GM21423 (cell line): ENCODE measurements around the gene RELN.
"Not testable (repeated sequence)": the region's sequence is repeated elsewhere in the genome, so short reads cannot be mapped to it uniquely, and the experiment has no call there.

Experiments used
- ATAC-seq: cut with Tn5 transposase; IDR thresholded peaks from one replicate; pipeline ENCODE4 v1.9.1; 2021; ENCODE audit warnings: mild to moderate bottlenecking, moderate library complexity; ENCODE audit not compliant: unreplicated experiment

RELN gene

DNA sequence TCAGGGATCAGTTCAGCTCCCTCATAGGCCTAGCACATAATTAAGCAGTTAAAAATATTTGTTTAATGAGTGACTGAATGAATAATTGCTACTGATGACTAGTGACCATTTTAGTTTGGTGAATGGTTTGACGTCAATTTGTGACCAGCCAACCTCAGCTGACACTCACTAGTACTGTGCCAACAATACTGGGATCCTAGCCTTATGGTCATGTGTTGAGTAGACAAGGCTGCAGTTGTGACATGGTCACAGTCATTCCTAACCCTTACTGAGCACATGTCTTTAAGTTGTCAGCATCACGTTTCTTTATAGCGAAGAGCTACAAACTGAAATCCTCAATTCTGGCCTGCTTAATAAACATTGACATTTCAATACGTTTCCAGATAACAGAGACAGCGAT is 456.5 kb downstream of the RELN start:
- no peak for ATAC-seq

DNA sequence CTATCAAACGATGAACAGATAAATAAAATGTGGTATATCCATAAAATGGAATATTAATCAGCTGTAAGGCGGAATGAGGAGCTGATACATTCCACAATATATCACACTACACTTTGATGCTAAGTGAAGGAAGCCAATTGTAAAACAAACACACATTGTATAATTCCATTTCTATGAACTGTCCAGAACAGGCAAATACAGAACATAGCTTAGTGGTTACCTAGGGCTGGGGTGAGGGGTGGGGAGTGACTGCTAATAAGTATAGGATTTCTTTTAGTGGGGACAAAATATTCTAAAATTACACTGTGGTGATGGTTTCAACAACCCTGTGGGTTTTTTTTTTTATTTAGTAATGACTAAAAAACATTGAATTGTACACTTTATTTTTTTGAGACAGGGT is 461.3 kb downstream of the RELN start:
- no peak for ATAC-seq

DNA sequence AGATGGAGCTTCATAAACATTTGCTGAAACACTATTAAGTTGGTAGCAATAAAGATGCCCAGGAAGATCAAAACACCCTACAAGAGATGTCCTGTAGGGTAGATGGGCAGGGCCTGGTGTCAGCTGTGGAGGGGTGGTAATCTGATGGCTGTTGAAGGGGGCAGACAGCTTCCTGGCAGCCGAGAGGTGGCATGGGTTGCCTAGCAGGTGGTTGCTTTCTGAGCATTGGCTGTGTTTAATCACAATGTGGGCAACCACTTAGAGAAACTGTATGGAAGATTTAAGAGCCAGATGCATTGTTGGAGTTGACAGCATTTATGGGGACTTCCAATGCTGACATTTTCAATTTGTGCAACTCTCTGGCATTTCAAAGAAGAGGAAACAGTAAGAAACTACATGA is 463.5 kb downstream of the RELN start:
- no peak for ATAC-seq

DNA sequence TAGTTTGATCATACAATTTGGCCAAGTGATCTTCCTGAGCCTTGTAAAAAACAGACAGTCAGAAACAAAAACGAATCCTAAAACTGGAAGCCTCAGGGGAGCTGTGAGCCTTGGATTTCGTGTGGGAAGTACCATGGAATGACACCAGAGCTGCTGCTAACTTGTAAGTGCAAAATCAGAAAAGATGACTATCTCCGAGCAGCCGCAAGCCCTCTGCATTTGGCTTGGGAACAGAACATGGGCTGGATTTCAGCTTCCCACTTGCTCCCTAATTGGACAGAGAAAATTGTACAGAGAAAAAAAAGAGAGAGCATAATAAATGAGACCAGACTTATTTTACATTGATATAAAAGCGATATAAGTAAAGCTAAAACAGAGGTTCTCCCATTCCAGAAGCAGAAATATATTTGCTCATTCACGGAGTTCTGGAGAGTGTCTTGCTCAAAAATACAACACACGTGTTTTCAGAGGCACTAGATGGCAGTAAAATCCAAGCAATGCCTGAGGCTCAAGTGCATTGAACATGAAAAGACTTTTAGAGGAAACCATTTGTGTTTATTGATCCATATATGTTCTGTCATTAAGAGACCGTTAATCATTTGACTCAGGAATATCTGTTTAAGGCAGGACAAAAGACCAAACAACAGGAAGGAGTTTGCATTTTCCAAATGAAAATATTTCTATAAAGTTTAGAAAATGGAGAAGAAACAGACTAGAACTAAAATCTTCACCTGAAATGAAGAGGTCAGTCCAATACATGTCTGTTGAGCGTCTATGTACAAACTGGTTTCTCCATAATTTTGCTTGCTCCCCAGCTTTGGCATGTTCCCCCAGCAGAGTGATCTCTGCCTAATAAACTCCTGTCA is 465.2 kb downstream of the RELN start:
- no peak for ATAC-seq

DNA sequence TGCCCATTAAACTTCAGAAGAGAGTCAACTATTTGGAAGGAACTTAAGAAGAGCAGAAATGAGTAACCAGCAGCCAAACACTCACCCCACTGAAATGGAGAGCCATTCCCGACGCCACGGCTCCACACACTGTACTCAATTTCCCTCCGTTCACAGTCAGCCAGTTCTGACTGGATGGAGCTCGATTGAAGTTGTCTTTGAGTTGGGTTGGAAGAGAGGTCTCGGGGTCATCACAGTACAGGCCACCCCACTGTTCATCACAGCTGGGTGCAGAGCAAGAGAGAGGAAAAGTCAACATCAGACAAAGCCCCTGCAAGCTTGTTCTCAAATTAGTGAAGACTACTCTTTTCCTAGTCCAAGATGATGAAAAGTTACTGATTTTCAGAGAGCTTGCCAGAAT is 467.5 kb downstream of the RELN start:
- ATAC-seq: no peak

DNA sequence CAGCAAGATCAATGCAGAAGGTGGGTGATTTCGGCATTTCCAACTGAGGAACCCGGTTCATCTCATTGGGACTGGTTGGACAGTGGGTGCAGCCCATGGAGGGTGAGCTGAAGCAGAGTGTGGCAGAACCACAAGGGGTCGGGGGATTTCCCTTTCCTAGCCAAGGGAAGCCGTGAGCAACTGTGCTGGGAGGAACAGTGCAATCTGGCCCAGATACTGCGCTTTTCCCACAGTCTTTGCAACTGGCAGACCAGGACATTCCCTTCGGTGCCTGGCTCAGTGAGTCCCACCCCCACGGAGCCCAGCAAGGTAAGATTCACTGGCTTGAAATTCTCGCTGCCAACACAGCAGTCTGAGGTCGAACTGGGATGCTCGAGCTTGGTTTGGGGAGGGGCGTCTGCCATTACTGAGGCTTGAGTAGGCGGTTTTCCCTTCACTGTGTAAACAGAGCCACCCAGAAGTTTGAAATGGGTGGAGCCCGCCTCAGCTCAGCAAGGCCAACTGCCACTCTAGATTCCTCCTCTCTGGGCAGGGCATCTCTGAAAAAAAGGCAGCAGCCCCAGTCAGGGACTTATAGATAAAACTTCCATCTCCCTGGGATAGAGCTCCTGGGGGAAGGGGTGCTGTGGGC is 484.8 kb downstream of the RELN start:
- no peak for ATAC-seq

DNA sequence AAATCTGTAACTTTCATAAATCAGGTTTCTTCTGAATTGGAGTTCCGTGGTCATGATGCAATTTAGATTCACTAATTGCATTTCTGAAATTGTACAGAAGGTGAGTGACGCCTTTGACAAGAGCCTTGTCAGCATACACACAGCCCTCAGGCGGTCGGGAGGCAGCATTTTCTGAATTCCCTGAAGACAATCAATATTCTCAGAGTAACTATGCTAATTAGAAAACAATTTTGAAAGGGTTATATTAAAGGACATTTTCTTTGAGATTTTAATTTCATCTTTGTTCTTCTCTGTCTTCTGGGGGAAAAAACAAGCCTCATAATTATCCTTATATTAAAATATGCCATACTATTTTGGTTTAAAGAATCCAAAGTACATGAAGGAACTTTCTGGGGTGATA is 488.3 kb downstream of the RELN start:
- no peak for ATAC-seq

DNA sequence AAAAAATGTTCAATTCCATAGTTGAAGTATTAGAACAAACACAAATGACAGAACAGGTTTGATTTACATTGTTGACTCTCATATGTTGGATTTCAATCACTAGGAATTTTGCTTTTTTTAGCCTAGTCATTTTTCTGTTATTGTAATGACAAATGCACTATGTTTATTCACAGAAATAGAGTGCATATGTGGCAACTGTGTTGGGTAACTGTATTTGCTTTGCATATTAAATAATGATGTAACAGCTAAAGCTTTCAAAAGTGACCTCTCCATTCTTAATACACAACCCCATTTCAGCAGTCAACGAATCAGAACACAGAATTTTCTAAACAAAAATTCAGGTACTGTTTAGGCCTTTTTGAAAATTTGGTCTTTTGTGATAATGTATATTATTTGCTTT is 489.5 kb downstream of the RELN start:
- no peak for ATAC-seq

DNA sequence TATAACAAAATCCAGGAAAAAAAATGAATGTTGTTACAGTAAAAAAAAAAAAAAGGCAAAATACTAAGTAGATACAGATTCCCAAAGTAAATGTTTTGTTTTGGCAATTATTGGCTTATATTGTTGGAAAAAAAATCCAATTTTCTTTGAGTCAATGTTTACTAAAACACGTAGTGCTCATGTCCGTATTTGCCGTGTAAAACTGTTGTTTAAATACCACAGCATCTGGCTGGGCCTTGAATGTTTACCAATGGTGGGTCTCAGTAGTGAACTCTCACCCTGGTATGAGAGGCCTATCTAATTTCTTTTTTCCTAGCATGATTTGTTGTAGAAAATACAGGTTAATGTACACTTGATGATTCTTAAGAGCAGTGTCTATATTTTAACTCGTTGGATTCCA is 502.0 kb downstream of the RELN start:
- no peak for ATAC-seq

DNA sequence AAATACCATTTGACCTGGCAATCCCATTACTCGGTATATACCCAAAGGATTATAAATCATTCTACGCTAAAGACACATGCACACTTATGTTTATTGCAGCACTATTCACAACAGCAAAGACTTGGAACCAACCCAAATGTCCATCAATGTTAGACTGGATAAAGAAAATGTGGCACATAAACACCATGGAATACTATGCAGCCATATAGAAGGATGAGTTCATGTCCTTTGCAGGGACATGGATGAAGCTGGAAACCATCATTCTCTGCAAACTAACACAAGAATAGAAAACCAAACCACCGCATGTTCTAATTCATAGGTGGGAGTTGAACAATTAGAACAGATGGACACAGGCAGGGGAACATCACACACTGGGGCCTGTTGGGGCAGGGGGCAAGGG is 502.6 kb downstream of the RELN start:
- not testable (repeated sequence) for ATAC-seq

DNA sequence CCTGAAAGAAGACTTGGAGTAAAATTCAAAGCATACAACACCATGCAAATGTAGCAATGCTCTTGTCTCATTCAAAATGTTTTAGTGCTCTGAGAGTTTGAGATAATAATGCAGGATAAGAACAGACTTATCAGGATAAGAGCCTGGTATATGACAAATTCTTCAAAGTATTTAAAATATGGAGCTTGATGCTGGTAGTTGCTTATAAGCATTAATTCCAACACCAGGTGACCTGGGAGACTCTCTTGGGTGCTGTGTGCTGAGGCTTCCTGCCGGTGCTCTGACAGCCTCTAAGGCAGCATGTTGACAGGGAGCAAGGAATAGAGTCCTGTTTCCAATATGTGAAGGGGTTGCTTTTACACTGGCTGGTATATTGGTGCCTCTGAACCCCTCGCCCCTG is 508.7 kb downstream of the RELN start:
- no peak for ATAC-seq

DNA sequence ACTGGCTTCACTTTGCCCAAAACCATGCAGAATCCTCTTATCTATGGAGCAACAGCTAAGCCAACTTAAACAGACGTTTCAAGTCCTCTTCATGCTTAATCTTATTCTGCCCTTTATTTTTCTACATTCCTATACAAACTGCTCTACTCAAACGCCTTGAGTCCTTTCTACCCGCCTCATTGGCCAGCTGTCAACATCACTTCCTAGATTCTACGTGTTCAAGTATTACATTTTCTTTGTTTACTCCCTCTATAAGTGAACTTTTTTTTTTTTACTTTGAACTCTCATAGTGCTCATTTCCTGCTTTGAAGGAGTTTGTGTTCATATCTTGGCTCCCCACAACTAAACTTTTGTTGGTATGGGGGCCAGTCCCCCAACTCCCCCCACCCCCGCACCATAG is 514.5 kb downstream of the RELN start:
- ATAC-seq: no peak

DNA sequence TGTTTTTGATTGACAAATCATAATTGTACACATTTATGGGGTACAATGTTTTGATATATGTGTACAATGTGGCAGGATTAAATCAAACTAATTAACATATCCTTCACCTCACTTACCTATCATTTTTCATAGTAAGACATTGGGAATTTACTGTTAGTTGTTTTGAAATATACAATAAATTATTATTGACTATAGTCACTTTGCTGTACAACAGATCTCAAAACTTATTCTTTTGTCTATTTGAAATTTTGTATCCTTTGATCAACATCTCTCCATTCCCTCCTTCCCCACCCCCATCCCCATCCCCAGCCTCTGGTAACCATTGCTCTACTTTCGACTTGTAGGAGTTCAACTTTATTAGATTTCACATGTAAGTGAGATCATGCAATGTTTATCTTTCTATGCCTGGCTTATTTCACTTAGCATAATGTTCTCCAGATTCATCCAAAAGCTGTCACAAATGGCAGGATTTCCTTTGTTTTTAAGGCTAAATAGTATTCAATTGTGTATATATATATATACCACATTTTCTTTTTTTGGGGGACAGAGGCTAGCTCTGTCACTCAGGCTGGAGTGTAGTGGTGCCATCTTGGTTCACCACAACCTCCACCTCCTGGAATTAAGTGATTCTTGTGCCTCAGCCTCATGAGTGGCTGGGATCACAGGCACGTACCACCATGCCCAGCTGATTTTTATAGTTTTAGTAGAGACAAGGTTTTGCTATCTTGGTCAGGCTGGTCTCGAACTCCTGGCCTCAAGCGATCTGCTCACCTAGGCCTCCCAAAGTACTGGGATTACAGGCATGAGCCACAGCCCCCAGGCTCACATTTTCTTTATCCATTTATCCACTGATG is 520.1 kb downstream of the RELN start:
- ATAC-seq: no peak

DNA sequence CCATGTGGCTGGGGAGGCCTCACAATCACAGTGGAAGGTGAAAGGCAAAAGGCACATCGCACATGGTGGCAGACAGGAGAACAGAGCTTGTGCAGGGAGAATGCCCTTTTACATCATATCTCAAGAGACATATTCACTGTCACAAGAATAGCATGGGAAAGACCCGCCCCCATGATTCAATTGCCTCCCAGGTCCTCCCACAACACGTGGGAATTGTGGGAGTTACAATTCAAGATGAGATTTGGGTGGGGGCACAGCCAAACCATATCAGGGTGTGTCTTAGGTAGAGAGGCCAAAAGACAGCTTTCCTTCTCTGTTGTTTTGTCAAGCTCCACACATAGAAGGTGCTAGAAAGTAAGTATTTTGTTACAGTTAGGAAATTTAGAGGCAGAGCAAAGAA is 522.6 kb downstream of the RELN start:
- no peak for ATAC-seq

DNA sequence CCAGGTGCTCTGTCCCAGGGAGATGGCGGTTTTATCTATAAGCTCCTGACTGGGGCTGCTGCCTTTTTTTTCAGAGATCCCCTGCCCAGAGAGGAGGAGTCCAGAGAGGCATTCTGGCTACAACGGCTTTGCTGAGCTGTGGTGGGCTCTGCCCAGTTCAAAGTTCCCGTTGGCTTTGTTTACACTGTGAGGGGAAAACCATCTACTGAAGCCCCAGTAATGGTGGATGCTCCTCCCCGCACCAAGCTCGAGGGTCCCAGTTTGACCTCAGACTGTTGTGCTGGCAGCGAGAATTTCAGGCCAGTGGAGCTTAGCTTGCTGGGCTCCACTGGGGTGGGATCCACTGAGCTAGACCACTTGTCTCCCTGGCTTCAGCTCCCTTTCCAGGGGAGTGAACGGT is 527.1 kb downstream of the RELN start:
- no peak for ATAC-seq

DNA sequence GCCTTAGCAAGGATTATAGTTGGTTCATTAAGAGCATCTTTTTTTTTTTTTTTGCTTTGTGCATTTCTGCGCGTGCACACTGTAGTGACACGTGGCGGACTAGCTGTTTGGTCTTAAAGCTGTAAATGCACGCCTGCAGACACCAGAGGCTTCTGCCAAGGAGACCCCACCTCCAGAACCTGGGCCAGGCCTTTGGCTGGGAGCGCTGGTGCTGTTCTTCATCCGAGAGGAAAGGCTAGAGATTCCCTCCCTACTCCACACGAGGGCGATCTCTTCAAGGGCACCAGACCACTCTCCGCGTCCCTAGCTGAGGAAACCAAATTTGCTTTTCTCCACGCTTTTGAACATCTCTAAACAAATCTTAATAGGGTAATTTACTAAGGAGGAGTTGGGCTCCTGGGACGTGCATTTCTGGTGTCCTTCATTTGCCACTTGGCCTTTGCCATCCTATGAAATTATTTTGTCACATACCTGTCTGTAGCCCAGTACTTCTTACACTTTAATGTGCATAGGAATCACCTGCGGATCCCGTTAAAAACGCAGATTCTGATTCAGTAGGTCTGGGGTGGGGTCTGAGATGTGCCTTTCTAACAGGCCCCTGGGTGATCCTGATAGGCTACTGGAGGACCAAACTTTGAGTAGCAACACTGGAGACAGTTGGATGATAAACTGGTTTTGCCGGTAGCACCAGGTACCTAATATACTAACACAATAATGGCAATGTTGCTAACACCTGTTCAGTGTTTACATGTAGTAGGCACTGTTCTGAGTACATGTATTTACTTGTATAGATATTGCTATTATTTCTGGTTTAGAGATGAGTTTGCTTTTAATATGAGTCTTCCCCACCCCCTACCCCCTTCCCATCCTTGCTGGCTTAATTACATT is 542.1 kb downstream of the RELN start:
- no peak for ATAC-seq

DNA sequence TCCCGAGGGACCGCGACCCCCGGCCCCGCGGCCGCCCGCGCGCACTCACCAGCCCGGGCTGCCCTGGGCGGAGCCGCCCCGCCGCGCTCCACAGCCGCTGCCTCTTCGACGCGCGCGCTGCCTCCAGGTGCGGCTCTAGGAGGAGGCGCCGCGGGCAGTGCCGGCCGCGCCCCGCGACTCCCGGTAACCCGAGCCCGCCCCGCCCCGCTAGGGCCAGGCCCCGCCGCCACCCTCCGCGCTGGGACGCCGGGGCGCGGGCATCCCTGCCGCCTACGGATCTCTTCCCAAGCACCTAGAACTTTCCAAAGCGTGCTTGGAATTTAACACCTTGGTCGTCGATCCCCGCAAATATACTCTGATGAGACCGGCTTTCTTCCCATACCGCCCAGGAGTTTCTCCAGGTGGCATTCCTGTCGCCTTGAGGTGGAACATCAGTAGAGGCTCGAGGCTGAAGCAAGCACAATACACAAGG is 543.4 kb downstream of the RELN start, which contains the start of gene SLC26A5:
SLC26A5 (minus strand) TSS at position 159 of the 472 bp plus-strand sequence. CDS start 24,693 bp downstream, outside the sequence.
- no peak for ATAC-seq

DNA sequence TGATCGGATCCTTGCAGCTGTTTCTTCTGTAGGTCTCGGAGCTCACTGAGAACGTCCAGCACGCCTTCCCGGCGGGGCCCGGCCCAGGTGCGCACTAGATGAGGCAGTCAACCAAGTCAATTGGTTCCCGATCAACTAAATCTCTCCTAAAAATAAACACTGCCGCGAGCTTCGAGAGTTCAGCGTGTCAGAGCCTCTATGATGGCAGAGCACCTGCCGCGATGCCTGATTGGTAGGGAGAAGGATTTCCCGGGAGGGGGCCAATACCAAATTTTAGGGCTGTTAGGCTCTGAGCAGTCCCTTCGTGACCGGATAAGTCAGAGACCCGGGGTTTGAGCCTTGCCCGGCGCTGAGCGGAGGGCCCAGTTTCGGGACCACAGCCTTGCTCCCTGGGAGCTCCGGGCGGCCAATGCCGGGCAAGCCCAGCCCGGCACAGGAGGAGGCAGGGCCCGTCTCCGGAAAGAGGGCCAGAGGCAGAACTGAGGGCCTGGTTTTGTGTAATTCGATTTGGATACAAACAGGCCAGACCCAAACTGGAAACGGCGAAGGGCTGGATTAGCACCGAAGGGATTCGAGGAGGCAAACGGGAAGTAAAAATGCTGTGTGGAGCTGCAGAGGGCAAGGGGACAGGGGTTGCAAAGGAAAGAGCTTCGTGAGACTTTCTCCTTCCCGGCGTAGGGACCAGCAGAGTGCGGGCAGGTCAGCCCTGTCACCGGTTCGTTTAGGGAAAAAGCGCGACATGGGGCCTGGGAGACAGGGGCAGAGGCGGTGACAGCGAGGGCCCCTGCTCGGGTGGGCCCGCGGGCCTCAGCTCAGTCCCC is 544.0 kb downstream of the RELN start:
- ATAC-seq: no peak

DNA sequence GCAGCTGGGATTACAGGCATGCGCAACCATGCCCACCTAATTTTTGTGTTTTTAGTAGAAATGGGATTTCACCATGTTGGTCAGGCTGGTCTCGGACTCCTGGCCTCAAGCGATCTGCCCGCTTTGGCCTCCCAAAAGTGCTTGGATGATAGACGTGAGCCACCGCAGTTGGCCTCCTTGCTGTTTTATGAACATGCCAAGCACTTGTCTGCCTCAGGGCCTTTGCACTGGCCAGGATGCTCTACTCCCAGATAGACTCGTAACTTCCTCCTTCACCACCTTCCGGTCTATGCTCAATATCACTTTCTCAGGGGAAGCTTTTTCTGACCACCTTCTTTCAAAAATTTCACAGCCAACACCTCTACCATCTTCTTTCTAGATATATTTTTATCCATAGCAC is 549.8 kb downstream of the RELN start:
- ATAC-seq: no peak

DNA sequence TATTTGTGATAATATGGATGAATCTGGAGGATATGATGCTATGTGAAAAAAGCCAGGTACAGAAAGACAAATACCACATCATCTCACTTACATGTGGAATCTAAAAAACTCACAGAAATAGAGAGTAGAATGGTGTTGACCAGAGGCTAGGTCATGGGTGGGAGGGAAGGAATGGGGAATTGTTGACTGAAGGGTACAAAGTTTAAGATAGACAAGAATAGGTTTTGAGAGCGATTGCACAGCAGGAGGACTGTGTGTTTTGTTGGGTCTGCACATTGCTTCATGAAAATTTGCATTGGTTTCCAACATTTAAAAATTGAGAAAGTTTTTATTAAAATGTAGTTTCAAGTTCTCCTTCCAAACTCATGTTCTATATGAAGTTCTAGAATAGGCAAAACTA is 551.8 kb downstream of the RELN start:
- no peak for ATAC-seq
